ENCODE measurements around the gene CST6.
"Not testable (repeated sequence)": the region's sequence is repeated elsewhere in the genome, so short reads cannot be mapped to it uniquely, and the experiment has no call there.

The CST6 gene

DNA sequence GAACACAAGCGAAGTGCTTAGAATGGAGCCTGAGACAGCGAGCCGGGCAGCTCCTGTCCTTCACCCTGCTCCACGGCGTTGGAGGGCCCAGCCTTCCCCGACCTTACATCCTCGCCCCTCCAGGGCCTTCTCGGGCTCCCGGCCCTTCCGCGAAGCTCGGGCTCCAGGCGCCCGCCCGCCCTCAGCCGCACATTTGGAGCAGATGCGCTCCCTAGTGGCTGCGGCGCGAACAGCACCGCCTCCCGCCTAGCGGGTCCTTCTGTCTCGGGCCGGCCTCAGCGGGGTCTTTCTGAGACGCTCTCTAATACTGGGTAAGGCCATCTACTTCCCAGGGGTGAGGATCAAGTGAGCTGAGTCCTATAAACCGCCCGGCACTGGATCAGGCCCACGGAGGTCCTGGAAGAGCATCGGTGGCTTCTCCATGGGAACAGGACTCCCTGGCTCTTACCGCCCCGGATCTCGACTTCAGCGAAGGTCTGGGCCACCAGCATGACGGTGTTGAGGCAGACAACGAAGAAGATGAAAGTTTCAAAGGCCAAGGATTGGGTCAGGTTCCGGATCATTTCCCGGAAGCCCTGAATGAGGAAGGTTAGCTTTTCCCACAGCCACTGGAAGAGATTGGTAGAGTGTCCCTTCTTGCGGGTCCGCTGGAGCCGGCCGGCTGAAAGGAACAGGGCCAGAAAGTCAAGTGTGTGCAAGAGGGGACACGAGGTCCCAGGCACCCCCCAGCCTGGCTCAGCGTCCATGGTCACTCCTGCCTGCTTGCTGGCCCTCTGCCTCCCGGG, 10.8 kb downstream of the CST6 start:
- Histone ChIP-seq H2BK120ac (ENCODE audit: low read depth, low read length) (no peak overlapping the region), H3K4me2 (ENCODE audit: low read length, poor library complexity, severe bottlenecking) (peak overlapping the region; percentile 73), H3K27ac (ENCODE audit: low read length, poor library complexity, severe bottlenecking) (no peak overlapping the region), H3K9me3 (ENCODE audit: control insufficient read depth, low read length) (no peaks in the 10 kb centered on the region), H2BK12ac (ENCODE audit: low read length in 2 of 2) (no peak overlapping the region), H3K23ac (ENCODE audit: low read length in 2 of 2) (no peak overlapping the region), H2BK15ac (ENCODE audit: low read depth, poor library complexity, severe bottlenecking) (no peak overlapping the region), H3K36me3 (ENCODE audit: control insufficient read depth in 1 of 2, insufficient read depth in 2 of 2, low read depth in 1 of 2, low read length in 2 of 2) (no peaks in the 10 kb centered on the region), H3K4me3 (ENCODE audit: insufficient read depth in 1 of 2, low read depth in 1 of 2, low read length in 2 of 2) (peak overlapping the region in 1 of 2 experiments; percentile 61), H4K8ac (ENCODE audit: low read length) (peak overlapping the region; percentile 94), H2AK5ac (ENCODE audit: low read length, severe bottlenecking) (no peak overlapping the region), H3K14ac (ENCODE audit: low read length in 2 of 2) (no peak overlapping the region), H3K4me1 (ENCODE audit: control insufficient read depth, insufficient read depth, low read depth, low read length) (peaks cover 16% of the 10 kb centered on the region), H3K79me1 (replicated peaks; ENCODE audit: low read length, poor library complexity, severe bottlenecking) (no peaks in the 10 kb centered on the region), H2AFZ (ENCODE audit: low read depth, low read length) (peak overlapping the region; percentile 59), H3K27me3 (ENCODE audit: control insufficient read depth in 1 of 2, insufficient read depth in 1 of 2, low read length in 2 of 2) (peaks cover 0 to 15% of the 10 kb centered on the region in 2 experiments), H4K91ac (ENCODE audit: low read length) (no peak overlapping the region), H3K4ac (ENCODE audit: low read depth in 1 of 2, low read length in 2 of 2) (no peak overlapping the region), H3K18ac (ENCODE audit: low read depth in 1 of 2, low read length in 2 of 2) (no peak overlapping the region), H2BK5ac (ENCODE audit: low read depth, low read length, poor library complexity, severe bottlenecking) (no peak overlapping the region), H3K9ac (ENCODE audit: low read length) (peak overlapping the region; percentile 78)
- 27% methylated on average over 46 of the region's 46 CpGs for WGBS
- DNase-seq: peak; percentile 65

DNA sequence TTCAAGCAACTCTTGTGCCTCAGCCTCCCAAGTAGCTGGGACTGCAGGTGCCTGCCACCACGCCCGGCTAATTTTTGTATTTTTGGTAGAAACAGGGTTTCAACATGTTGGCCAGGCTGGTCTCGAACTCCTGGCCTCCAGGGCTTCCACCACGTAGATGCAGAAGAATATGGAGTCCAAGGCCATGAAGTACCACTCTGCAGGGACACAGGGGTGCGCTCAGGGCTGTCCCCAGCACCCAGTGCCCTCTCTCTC, 11.3 kb downstream of the CST6 start:
- H3K79me1 ChIP-seq (replicated peaks; ENCODE audit: low read length, poor library complexity, severe bottlenecking); H2AFZ ChIP-seq (ENCODE audit: low read depth, low read length); H4K91ac ChIP-seq (ENCODE audit: low read length); H3K4me3 ChIP-seq (ENCODE audit: insufficient read depth in 1 of 2, low read depth in 1 of 2, low read length in 2 of 2); H3K36me3 ChIP-seq (ENCODE audit: control insufficient read depth in 1 of 2, insufficient read depth in 2 of 2, low read depth in 1 of 2, low read length in 2 of 2); H3K23ac ChIP-seq (ENCODE audit: low read length in 2 of 2); DNase-seq; H2AK5ac ChIP-seq (ENCODE audit: low read length, severe bottlenecking); H3K9ac ChIP-seq (ENCODE audit: low read length); H3K18ac ChIP-seq (ENCODE audit: low read depth in 1 of 2, low read length in 2 of 2); H3K27ac ChIP-seq (ENCODE audit: low read length, poor library complexity, severe bottlenecking); H3K14ac ChIP-seq (ENCODE audit: low read length in 2 of 2); H3K4me2 ChIP-seq (ENCODE audit: low read length, poor library complexity, severe bottlenecking); H2BK15ac ChIP-seq (ENCODE audit: low read depth, poor library complexity, severe bottlenecking); H2BK5ac ChIP-seq (ENCODE audit: low read depth, low read length, poor library complexity, severe bottlenecking); H3K9me3 ChIP-seq (ENCODE audit: control insufficient read depth, low read length); H2BK120ac ChIP-seq (ENCODE audit: low read depth, low read length); H3K4ac ChIP-seq (ENCODE audit: low read depth in 1 of 2, low read length in 2 of 2); H4K8ac ChIP-seq (ENCODE audit: low read length); H2BK12ac ChIP-seq (ENCODE audit: low read length in 2 of 2): not testable (repeated sequence)
- H3K4me1 ChIP-seq (ENCODE audit: control insufficient read depth, insufficient read depth, low read depth, low read length): peaks cover 16% of the 10 kb centered on the region
- H3K27me3 ChIP-seq (ENCODE audit: control insufficient read depth in 1 of 2, insufficient read depth in 1 of 2, low read length in 2 of 2): peaks cover 0 to 20% of the 10 kb centered on the region in 2 experiments
- WGBS: 76% methylated on average over 5 of the region's 5 CpGs

DNA sequence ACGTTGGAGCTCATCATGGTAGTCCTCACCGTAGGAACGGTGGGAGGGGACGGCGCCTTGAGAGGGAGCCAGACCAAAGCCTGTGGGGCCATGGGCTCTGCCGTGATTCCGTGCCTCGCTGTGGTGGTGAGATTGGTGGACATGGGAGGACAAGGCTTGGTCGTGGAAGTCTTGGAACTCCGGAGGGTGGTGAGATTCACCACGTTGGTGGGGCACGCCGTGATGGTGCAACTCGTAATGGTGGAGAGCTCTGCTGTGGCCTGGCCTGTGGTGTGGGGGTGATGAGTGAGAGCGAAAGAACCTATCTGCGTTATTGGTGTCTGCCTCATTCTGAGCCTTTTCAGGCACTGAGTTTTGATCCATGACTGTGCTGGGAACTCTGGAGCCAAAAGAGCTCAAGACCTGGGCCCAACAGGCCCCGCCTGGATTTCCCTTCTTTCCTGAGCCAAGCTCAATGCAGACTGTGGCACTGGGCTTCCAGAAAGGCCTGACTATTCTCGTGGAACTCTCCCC, 14.3 kb downstream of the CST6 start, which contains the start of gene CATSPER1:
TSS of gene CATSPER1 (minus strand) at position 463 of the 513 bp plus-strand sequence. CDS start at position 363, 100 bp downstream.
- H3K4ac ChIP-seq (ENCODE audit: low read depth in 1 of 2, low read length in 2 of 2): no peak within 1 kb of the TSS
- no peak within 1 kb of the TSS for H2BK120ac ChIP-seq (ENCODE audit: low read depth, low read length)
- no peak within 1 kb of the TSS for H3K27ac ChIP-seq (ENCODE audit: low read length, poor library complexity, severe bottlenecking)
- H3K9me3 ChIP-seq (ENCODE audit: control insufficient read depth, low read length): no peaks in the 10 kb centered on the region
- H4K91ac ChIP-seq (ENCODE audit: low read length): peak within 1 kb of the TSS; percentile 20
- H4K8ac ChIP-seq (ENCODE audit: low read length): no peak within 1 kb of the TSS
- no peak within 1 kb of the TSS for H3K18ac ChIP-seq (ENCODE audit: low read depth in 1 of 2, low read length in 2 of 2)
- H3K4me2 ChIP-seq (ENCODE audit: low read length, poor library complexity, severe bottlenecking): no peak within 1 kb of the TSS
- 92% methylated on average over 18 of the region's 18 CpGs for WGBS
- no peak within 1 kb of the TSS for H3K23ac ChIP-seq (ENCODE audit: low read length in 2 of 2)
- no peak within 1 kb of the TSS for H2AFZ ChIP-seq (ENCODE audit: low read depth, low read length)
- peaks cover 10% of the 10 kb centered on the region for H3K4me1 ChIP-seq (ENCODE audit: control insufficient read depth, insufficient read depth, low read depth, low read length)
- no peak within 1 kb of the TSS for H2BK5ac ChIP-seq (ENCODE audit: low read depth, low read length, poor library complexity, severe bottlenecking)
- H2BK12ac ChIP-seq (ENCODE audit: low read length in 2 of 2): no peak within 1 kb of the TSS
- no peak for DNase-seq
- no peaks in the 10 kb centered on the region for H3K36me3 ChIP-seq (ENCODE audit: control insufficient read depth in 1 of 2, insufficient read depth in 2 of 2, low read depth in 1 of 2, low read length in 2 of 2)
- H2AK5ac ChIP-seq (ENCODE audit: low read length, severe bottlenecking): no peak within 1 kb of the TSS
- no peak within 1 kb of the TSS for H3K14ac ChIP-seq (ENCODE audit: low read length in 2 of 2)
- peaks cover 0 to 23% of the 10 kb centered on the region in 2 experiments for H3K27me3 ChIP-seq (ENCODE audit: control insufficient read depth in 1 of 2, insufficient read depth in 1 of 2, low read length in 2 of 2)
- H3K9ac ChIP-seq (ENCODE audit: low read length): no peak within 1 kb of the TSS
- no peak within 1 kb of the TSS for H3K4me3 ChIP-seq (ENCODE audit: insufficient read depth in 1 of 2, low read depth in 1 of 2, low read length in 2 of 2)
- H2BK15ac ChIP-seq (ENCODE audit: low read depth, poor library complexity, severe bottlenecking): no peak within 1 kb of the TSS
- no peaks in the 10 kb centered on the region for H3K79me1 ChIP-seq (replicated peaks; ENCODE audit: low read length, poor library complexity, severe bottlenecking)

DNA sequence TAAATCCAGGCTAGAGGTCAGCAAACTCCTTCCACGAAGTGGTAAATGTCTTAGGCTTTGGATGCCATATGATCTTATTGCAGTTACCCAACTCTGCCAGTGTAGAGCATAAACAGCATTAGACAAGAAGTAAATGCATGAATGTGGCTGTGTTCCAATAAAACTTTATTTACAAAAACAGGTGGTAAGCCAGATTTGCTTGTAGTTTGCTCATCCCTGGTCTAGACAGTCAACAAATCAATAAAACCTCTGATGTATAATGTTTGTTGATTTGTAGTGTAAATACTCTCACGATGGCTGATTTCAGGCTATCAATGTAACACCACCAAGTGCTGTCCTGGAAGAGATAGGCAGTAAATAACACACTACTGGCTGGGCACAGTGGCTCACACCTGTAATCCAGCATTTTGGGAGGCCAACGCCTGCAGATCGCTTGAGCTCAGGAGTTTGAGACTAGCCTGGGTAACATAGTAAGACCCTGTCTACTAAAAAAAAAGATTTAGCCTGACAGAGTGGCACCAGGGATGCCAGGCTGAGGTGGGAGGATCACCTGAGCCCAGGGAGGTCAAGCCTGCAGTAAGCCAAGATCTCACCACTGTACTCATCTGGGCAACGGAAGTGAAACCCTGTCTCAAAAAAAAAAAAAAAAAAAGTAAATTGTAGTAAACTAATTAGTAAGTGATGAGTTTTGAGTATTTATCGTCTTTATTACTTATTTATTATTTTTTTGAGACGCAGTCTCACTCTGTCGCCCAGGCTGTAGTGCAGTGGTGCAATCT, 21.3 kb downstream of the CST6 start:
- H2BK5ac ChIP-seq (ENCODE audit: low read depth, low read length, poor library complexity, severe bottlenecking): no peak overlapping the region
- H2BK12ac ChIP-seq (ENCODE audit: low read length in 2 of 2): no peak overlapping the region
- H2BK120ac ChIP-seq (ENCODE audit: low read depth, low read length): no peak overlapping the region
- no peak overlapping the region for H3K4me3 ChIP-seq (ENCODE audit: insufficient read depth in 1 of 2, low read depth in 1 of 2, low read length in 2 of 2)
- no peak overlapping the region for H2BK15ac ChIP-seq (ENCODE audit: low read depth, poor library complexity, severe bottlenecking)
- H3K14ac ChIP-seq (ENCODE audit: low read length in 2 of 2): no peak overlapping the region
- H4K8ac ChIP-seq (ENCODE audit: low read length): no peak overlapping the region
- H3K9me3 ChIP-seq (ENCODE audit: control insufficient read depth, low read length): peaks cover 2% of the 10 kb centered on the region
- H3K18ac ChIP-seq (ENCODE audit: low read depth in 1 of 2, low read length in 2 of 2): no peak overlapping the region
- H3K23ac ChIP-seq (ENCODE audit: low read length in 2 of 2): no peak overlapping the region
- H2AFZ ChIP-seq (ENCODE audit: low read depth, low read length): no peak overlapping the region
- no peaks in the 10 kb centered on the region for H3K4me1 ChIP-seq (ENCODE audit: control insufficient read depth, insufficient read depth, low read depth, low read length)
- no peaks in the 10 kb centered on the region for H3K79me1 ChIP-seq (replicated peaks; ENCODE audit: low read length, poor library complexity, severe bottlenecking)
- no peak overlapping the region for H4K91ac ChIP-seq (ENCODE audit: low read length)
- H2AK5ac ChIP-seq (ENCODE audit: low read length, severe bottlenecking): no peak overlapping the region
- no peak overlapping the region for H3K9ac ChIP-seq (ENCODE audit: low read length)
- DNase-seq: no peak
- no peak overlapping the region for H3K27ac ChIP-seq (ENCODE audit: low read length, poor library complexity, severe bottlenecking)
- 94% methylated on average over 7 of the region's 8 CpGs for WGBS
- H3K4ac ChIP-seq (ENCODE audit: low read depth in 1 of 2, low read length in 2 of 2): no peak overlapping the region
- H3K36me3 ChIP-seq (ENCODE audit: control insufficient read depth in 1 of 2, insufficient read depth in 2 of 2, low read depth in 1 of 2, low read length in 2 of 2): no peaks in the 10 kb centered on the region
- H3K27me3 ChIP-seq (ENCODE audit: control insufficient read depth in 1 of 2, insufficient read depth in 1 of 2, low read length in 2 of 2): peaks cover 0 to 21% of the 10 kb centered on the region in 2 experiments
- no peak overlapping the region for H3K4me2 ChIP-seq (ENCODE audit: low read length, poor library complexity, severe bottlenecking)

Data from mesenchymal stem cell (in vitro differentiated cells and primary cell).